Heart left ventricle (tissue), 16 donors: ENCODE data around the gene SURF6. TPM values are rescaled to one million over a fixed set of nuclear protein-coding genes. Genes with fewer than 3 reads are reported as not detected.

Experiments used
- ATAC-seq, 4 donors: fragments of 200-7000 bp; cut with Tn5 transposase; one replicate each; pipeline ENCODE4 v1.9.1; 2020 to 2022; ENCODE audit warnings: moderate library complexity in 4 of 4, mild to moderate bottlenecking in 3 of 4, moderate number of reproducible peaks in 1 of 4
- DNase-seq, 5 donors: peaks; one replicate each; pipeline ENCODE4 v3.0.0-alpha.2; 2020
- H3K27ac ChIP-seq, 12 donors: fragments of 200-600 bp; sonication (generic) in 4 of 12; one replicate each; pipeline versions ENCODE4 v1.5.0 to v1.8.0; 2016 to 2022; ENCODE audit warnings: mild to moderate bottlenecking in 2 of 12
- H3K27me3 ChIP-seq, 9 donors: fragments of 200-600 bp; sonication (generic) in 2 of 9; one replicate each; pipeline versions ENCODE4 v1.5.1 to v1.8.0; 2016 to 2022; ENCODE audit warnings: mild to moderate bottlenecking in 3 of 9
- H3K36me3 ChIP-seq, 9 donors: fragments of 200-600 bp; sonication (generic) in 2 of 9; one replicate each; pipeline versions ENCODE4 v1.5.0 to v1.8.0; 2018 to 2022; ENCODE audit warnings: mild to moderate bottlenecking in 2 of 9
- H3K4me1 ChIP-seq, 12 donors: fragments of 200-600 bp; sonication (generic) in 4 of 12; one replicate each; pipeline versions ENCODE4 v1.5.0 to v1.8.0; 2016 to 2022; ENCODE audit warnings: mild to moderate bottlenecking in 3 of 12
- H3K4me3 ChIP-seq, 12 donors: fragments of 200-600 bp; sonication (generic) in 4 of 12; one replicate each; pipeline versions ENCODE4 v1.5.0 to v1.8.0; 2017 to 2022; ENCODE audit warnings: mild to moderate bottlenecking in 9 of 12, moderate library complexity in 4 of 12
- H3K9me3 ChIP-seq, 12 donors: fragments of 200-600 bp; sonication (generic) in 4 of 12; one replicate each; pipeline versions ENCODE4 v1.5.0 to v1.8.0; 2016 to 2022; ENCODE audit warnings: mild to moderate bottlenecking in 1 of 12
- CTCF ChIP-seq, 12 donors: fragments of 200-600 bp; sonication (generic) in 4 of 12; IDR thresholded peaks; one replicate each; pipeline versions ENCODE4 v1.5.0 to v1.8.0; 2018 to 2022; ENCODE audit warnings: antibody characterized with exemption in 12 of 12, mild to moderate bottlenecking in 5 of 12
- POLR2A ChIP-seq, 2 donors: fragments of 450-650 bp; IDR thresholded peaks; one replicate each; pipeline ENCODE4 v1.6.1; 2017; ENCODE audit warnings: antibody characterized with exemption in 2 of 2, mild to moderate bottlenecking in 2 of 2, moderate library complexity in 2 of 2
- WGBS, 4 donors: extraction: QIAGEN DNeasy Blood & Tissue Kit in 2 of 4; methylation state at CpG; one replicate each; pipeline versions ENCODE4 v1.1.5 to v1.1.7; 2013 to 2018; 5-methylcytosine and 5-hydroxymethylcytosine counted together
- intact Hi-C, 10 donors: fragments of 100-400 bp; cut with DNase I; formaldehyde crosslinking; loops; one replicate each; pipeline versions ENCODE4 v1.11.1 to v1.14.2; 2022
- polyA plus RNA-seq, 2 donors: library from polyadenylated mRNA; stranded (reverse); fragments of 200-250 nt; gene quantifications; one replicate each; pipeline ENCODE4 v1.2.3, GENCODE V29; 2013
- total RNA-seq, 9 donors: library from RNA; depleted of rRNA in 2 of 9; stranded (reverse); fragments of >200 nt in 2 of 9; fragmentation: NEBNext Ultra II Directional in 3 of 9; extraction: Animal tissue kit (Norgen Biotek cat#: 25700) in 3 of 9; gene quantifications; one replicate each; pipeline versions ENCODE4 v1.1.0 to v1.2.4, GENCODE V29; 2016 to 2023
- donor health status: ischemic (EF 13 %, LVEDD 7.1; RV severe dilation, severe dysfunction).
- donor health status: healthy with polysubstance abuse.
- donor health status: DM: no; HTN: yes; CAD: no.
- donor health status: DM: no; HTN: no; CAD: no.
- donor health status: ischemic (EF 25% LVEDD 6.9; RV normal size, moderate dysfunction).
- donor health status: ischemic (EF 25% LVEDD 5.7; RV mildly dilated, moderate dysfunction).
- donor health status: healthy.
- donor health status: DM: yes; HTN: yes; CAD: no.
- donor health status: ischemic (EF 35%, LVEDD 5.7; RV mildly dilated, moderate dysfunction).
- donor health status: nonischemic (EF 11% LVEDD 7.7; RV severe dilation, severe dysfunction).
- donor health status: DM: yes; HTN: yes; CAD: no.
- donor health status: PGD.
- donor health status: ischemic (EF 29% LVEDD 5.4; RV normal size, mild dysfunction).
- donor health status: nonischemic (EF 23%, LVEDD 6.1; RV moderate dilation, normal function).

The SURF6 gene
- total and polyA plus RNA-seq, 11 donors: 9.2 to 19.6 (median 11.1) TPM

- TF ChIP-seq CTCF (IDR thresholded peaks at IDR 0.05): no peak
- H3K4me3 ChIP-seq: no peak overlapping the region
- H3K27ac ChIP-seq: no peak overlapping the region
- H3K36me3 ChIP-seq: no peaks in the 10 kb centered on the region
- H3K27me3 ChIP-seq: peaks cover 0 to 11% (median 0%) of the 10 kb centered on the region in 9 donors
- H3K4me1 ChIP-seq: no peaks in the 10 kb centered on the region
- ATAC-seq (no peak), DNase-seq (no peak)
- WGBS, 4 donors: 85 to 90% (median 87%) methylated on average over 31 to 38 of the region's 38 CpGs
- no peaks in the 10 kb centered on the region for H3K9me3 ChIP-seq
- intact Hi-C loops: no loop called here
Observed at GRCh38 chr9:133304477-133305377, 31.3 kb downstream of the SURF6 start.

- 62 to 75% (median 68%) methylated on average over 11 to 13 of the region's 13 CpGs for WGBS, 4 donors
- H3K27ac ChIP-seq: no peak overlapping the region
- ATAC-seq: peak in 1 of 4 donors; percentile 28
- DNase-seq: no peak
- H3K4me3 ChIP-seq: no peak overlapping the region
- H3K27me3 ChIP-seq: peaks cover 0 to 7% (median 0%) of the 10 kb centered on the region in 9 donors
- H3K9me3 ChIP-seq: no peaks in the 10 kb centered on the region
- TF ChIP-seq CTCF (IDR thresholded peaks at IDR 0.05) (no peak), POLR2A (IDR thresholded peaks at IDR 0.05) (no peak)
- intact Hi-C loops: no loop called here
- no peaks in the 10 kb centered on the region for H3K4me1 ChIP-seq
- H3K36me3 ChIP-seq: no peaks in the 10 kb centered on the region
Observed at GRCh38 chr9:133304158-133304470, 31.9 kb downstream of the SURF6 start.

- Histone ChIP-seq H3K4me3 (no peak overlapping the region), H3K27me3 (peaks cover 0 to 4% (median 0%) of the 10 kb centered on the region in 9 donors), H3K27ac (no peak overlapping the region), H3K36me3 (no peaks in the 10 kb centered on the region), H3K9me3 (no peaks in the 10 kb centered on the region), H3K4me1 (no peaks in the 10 kb centered on the region)
- ATAC-seq: no peak
- no peak for TF ChIP-seq CTCF (IDR thresholded peaks at IDR 0.05)
- TF ChIP-seq POLR2A (IDR thresholded peaks at IDR 0.05): no peak
- 75 to 82% (median 76%) methylated on average over 24 to 26 of the region's 26 CpGs for WGBS, 4 donors
- intact Hi-C loops: no loop called here
- DNase-seq: no peak
Observed at GRCh38 chr9:133303266-133304157, 32.5 kb downstream of the SURF6 start.
